CD4-positive, alpha-beta T cell treated with Interleukin-10 for 1 hour (primary cell): ENCODE results near the gene GABARAPL1.
A peak's percentile ranks its signal among the peaks of the same experiment; 100 is the strongest.
"Not testable (repeated sequence)": the region's sequence is repeated elsewhere in the genome, so short reads cannot be mapped to it uniquely, and the experiment has no call there.

ENCODE experiments used
- DNase-seq: peaks from one replicate; pipeline ENCODE4 v3.0.0-alpha.2; 2020

The GABARAPL1 gene

DNA sequence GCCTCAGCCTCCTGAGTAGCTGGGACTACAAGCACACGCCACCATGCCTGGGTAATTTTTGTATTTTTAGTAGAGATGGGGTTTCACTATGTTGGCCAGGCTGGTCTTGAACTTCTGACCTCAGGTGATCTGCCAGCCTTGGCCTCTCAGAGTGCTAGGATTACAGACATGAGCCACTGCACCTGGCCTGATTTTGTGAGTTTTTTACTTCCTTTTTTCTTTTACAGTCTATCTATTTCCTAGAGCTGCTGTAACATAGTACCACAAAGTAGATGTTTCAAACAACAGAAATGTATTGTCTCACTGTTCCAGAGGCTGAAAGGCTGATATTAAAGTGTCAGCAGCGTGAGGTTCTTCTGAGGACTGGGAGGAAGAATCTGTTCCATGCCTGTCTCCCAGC, 8.2 kb upstream of the GABARAPL1 start:
- DNase-seq = not testable (repeated sequence)

DNA sequence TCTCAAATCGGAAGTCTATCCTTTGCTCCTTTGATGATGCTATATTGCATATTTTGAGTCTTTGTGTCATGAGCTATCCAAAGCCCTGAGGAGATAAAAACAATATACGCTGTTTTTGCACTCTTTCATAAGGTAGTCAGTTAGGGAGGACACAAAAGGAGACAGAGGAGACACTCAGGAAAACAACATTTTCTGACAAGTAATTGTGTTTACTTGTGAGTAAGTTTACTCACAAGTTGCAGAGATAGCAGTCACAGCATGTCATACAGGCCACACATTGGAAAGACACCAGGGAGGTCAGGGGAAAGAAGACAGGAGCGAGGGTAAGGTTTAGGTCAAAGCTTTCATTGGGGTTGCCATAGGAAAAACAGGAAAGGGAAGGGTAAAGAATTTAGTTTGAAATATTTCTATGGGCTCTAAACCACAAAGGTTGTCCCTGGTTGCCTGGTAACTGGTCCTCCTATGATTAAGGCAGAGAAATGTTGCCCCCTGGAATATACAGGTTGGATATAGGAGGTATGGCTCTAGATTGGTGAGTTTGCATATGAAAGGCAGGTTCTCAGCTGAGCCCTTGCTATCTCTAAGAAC, 7.4 kb upstream of the GABARAPL1 start:
- no peak for DNase-seq

DNA sequence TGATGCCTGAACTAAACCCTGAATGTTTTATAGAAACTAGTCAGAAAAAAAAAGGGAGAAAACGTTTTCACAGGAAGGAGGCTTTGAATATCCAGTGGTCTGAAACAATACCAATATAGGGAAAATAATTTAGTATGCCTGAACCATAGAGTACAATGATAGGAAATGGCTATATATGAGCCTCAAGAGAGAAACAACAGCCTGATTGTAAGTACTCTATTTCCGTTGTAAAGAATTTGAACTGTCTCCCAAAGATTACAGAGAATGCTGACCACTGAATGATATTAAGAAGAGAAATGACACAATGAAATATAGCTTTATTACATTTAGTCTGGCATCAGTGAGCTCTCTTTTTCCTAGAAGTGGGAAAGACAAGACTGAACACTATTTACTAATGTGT, 5.5 kb upstream of the GABARAPL1 start:
- no peak for DNase-seq

DNA sequence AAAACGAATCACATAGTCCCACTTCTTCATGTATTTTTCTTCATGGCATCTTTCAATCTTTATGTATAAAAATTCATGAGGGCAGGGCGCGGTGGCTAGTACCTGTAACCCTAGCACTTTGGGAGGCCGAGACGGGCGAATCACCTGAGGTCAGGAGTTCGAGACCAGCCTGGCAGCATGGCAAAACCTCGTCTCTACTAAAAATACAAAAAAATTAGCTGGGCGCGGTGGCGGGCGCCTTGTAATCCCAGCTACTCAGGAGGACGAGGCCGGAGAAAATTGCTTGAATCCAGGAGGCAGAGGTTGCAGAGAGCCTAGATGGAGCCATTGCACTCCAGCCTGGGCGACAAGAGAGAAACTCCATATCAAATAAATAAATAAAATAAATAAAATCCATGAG, 2.5 kb upstream of the GABARAPL1 start:
- DNase-seq = no peak

DNA sequence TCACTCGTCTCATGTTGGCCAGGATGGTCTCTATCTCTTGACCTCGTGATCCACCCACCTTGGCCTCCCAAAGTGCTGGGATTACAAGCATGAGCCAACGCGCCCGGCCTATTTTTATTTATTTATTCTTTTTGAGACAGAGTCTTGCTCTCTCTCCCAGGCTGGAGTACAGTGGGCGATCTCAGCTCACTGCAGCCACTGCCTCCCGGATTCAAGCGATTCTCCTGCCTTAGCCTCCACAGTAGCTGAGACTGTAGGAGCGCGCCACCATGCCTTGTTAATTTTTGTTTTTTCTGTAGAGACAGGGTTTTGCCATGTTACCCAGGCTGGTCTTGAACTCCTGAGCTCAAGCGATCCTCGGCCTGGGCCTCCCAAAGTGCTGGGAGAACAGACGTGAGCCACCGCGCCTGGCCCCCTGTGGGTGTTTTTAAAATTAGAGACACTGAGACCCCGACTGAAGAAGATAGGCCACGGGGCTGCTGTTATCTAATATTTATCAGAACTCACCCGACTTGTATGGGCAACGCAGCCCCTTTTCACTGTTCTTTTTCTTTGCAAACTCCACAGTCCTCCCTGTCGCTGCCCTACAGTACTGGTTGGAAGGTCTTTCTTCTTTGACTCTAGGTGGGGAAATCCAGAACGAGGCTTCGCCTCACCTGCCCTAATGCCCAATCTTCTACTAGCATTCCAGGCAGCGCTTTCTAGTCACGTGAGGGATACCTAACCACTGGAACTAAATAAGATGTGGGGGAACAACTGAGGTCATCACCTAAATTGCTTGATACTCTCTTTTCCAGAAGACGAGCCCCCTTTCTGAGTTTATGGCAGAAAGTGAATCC, 1.4 kb upstream of the GABARAPL1 start:
- DNase-seq = no peak

DNA sequence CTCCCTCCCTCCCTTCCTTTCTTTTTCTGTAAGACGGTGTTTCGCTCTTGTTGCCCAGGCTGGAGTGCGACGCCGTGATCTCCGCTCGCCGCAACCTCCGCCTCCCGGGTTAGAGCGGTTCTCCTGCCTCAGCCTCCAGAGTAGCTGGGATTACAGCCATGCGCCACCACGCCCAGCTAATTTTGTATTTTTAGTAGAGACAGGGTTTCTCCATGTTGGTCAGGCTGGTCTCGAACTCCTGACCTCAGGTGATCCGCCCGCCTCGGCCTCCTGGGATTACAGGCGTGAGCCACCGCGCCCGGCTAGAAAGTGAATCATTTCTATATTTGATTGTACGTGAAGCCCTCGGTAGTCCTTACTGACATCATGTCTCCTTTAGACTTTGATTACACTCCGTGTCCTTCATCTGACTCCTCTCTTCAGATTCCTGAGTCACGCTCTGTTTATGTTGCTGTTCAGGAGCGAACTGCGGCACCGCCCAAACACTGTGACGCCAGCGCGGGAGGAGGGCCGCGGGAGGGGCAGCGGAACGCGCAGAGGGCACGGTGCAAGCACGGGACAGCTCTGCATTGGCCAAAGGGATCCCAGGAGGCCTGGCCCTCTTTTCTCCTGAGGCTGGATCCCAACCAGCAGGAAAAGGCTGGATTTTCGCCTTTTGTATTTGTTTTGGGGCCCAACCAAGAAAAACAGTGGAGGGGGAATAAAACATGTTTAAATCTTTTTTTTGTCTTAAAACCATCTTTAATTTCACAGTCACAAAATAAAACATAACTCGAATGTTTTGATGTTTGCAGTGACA, 538 bp upstream of the GABARAPL1 start:
- peak; percentile 89 for DNase-seq

DNA sequence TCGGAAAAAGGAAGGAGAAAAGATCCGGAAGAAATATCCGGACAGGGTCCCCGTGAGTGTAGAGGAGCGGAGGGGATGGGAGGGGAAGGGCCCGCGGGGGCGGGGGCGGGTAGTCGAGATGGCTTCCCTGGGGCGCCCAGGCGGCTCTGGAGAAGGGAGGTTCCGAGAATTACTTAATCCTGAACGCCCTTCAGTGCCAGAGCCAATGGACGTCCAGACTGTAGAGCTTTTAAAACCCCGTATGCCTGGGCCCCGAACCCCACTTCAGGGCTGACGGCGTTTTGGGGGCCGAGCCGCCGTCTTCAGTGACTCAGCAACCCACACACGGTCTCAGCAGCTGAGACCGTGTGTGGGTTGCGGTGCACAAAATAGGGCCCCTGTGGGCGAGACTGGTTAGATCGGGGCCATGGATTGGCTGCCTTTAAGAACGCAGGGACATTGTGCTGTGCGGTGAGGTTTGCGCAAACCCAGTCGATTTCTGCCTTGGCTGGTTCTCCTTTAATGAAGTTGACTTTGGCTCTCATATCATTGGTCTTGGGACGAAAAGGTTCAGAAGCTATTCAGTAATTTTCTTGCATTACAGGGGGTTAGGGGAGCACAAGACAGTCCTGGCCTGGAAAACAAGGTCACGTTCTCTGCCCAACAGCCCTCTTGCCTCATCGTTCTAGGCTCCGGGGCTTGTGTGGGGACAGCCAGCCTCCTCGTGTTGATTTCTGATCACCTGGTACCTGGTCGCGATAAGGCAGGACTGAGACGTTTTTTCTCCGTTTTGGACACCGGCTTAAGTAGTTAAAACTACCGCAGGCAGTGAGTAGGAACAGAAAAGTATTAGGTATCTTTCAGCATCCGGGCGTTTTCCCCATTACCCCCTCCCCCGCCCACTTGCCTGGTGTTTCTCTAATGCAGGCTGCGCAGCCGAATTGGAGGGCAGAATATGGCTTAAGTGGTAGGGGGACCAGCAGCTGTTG, 775 bp downstream of the GABARAPL1 start:
- peak; percentile 86 for DNase-seq

DNA sequence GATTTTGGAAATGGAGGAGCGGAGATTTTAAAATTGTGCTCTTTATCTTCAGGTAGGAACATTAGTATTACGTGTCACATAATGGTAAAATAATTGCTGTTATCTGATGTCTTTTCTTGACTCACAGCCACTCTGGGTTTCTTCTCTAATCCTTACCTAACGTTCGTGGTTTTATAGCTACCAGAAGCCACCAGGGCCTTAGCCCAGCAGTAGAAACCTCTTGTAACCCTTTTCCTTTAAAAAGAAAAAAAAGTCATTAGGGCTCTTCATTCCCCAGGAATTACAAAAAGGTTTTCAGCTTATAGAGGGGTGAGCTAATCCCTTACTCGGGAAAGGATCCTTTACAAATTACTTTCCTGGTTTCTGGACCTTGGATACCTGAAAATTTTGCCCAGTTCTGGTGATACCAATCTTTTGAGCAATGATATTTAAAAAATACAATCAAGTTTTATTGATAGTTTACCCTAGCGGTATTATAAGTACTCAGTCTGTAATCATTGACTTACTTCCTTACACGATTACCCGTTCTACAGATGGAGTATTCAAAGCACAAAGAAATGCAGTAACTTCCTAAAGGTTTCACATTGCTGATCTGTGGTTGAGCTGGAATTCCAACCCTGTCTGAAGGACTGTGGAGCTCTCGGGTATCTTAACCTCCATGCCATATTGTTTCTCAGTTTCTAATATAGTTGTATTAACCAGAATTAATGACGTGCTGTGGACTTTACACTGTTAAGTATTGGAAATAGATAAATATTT, 1.6 kb downstream of the GABARAPL1 start:
- no peak for DNase-seq

DNA sequence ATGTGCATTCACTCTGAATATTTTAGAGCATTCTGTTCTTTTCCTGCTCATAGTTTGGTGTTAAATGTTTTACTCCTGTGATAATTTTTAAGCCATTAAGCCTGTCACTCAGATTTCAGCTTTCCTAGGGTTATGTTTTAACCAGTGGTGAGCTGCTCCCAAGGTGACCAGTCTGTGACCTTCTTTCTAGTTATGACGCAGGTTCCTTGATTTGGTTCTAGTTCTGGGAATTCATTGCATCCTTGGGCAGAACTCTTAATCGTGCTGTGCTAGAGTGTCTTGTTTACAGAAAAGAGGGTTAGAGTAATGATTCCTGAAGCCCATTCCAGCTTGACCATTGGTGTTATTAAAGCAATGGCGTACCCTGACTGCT, 2.2 kb downstream of the GABARAPL1 start:
- DNase-seq = no peak

DNA sequence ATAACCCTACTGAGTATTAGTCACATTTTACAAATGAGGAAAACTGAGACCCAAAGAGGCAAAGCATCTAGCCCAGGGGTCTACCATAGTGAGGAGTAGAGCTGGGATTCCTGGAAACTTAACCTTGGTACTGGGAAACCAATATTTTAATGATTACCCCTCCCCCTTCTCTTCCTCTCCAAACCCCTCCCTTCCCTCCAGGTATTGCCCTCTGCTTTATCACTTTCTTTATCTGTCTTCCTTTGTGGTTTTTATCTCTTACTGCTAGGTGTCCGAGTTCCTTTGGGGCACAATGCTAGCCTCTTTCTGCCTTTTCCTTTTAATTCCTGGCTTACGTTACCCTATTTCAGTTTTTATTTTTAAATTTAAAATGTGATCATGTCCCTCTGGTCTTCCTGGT, 2.8 kb downstream of the GABARAPL1 start:
- peak; percentile 34 for DNase-seq

DNA sequence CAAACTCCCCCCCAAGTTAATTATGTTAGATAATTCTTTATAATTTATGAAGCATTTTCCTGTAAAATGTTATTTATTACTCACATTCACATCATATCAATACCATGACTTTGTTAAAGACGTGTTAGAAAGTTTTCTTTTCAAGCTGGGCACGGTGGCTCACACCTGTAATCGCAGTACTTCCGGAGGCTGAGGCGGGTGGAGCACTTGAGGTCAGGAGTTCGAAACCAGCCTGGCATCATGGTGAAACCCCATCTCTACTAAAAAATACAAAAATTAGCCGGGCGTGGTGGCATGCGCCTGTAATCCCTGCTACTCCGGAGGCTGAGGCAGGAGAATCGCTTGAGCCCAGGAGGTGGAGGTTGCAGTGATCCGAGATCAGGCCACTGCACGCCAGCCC, 3.3 kb downstream of the GABARAPL1 start:
- peak; percentile 51 for DNase-seq

DNA sequence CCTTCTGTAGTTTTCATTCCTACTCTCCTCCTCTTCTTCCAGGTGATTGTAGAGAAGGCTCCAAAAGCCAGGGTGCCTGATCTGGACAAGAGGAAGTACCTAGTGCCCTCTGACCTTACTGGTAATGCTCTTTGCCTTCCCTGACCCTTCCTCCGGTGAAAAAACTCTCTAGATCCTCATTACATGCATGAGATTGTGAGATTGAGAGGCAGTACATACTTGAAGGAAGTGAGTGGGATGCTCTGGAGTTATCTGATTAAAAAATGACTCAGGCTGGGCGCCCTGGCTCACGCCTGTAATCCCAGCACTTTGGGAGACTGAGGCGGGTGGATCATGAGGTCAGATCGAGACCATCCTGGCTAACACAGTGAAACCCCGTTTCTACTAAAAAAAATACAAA, 5.3 kb downstream of the GABARAPL1 start:
- no peak for DNase-seq

DNA sequence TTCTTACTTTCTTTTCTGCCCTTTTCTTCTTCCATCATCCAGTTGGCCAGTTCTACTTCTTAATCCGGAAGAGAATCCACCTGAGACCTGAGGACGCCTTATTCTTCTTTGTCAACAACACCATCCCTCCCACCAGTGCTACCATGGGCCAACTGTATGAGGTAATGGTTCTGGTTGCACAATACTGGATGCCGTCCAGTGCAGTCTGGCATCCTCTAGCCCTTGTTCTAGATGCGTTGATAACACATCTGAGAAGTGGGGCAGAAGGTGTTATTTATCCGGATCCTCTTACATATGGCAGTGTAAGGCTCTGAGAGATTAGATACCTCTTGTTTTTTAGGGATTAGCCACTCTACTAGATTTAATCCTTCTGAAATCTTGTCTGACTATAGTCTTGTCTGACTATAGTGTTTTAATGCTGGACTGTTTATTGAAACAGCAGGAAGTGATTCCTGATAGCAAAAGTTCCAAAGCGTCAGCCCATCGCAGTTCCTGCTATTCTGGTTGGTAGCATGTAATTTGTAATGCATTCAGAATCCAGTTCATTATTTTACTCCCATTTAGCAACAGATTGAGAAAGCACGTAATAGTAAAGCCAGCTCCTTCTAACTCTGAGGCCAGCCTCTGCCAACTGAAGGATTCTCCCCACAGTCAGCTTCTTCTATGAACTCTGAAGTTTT, 7.9 kb downstream of the GABARAPL1 start:
- DNase-seq = no peak

DNA sequence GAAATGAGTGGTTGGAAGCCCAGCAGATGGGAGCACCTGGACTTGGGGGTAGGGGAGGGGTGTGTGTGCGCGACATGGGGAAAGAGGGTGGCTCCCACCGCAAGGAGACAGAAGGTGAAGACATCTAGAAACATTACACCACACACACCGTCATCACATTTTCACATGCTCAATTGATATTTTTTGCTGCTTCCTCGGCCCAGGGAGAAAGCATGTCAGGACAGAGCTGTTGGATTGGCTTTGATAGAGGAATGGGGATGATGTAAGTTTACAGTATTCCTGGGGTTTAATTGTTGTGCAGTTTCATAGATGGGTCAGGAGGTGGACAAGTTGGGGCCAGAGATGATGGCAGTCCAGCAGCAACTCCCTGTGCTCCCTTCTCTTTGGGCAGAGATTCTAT, 9.2 kb downstream of the GABARAPL1 start:
- no peak for DNase-seq

DNA sequence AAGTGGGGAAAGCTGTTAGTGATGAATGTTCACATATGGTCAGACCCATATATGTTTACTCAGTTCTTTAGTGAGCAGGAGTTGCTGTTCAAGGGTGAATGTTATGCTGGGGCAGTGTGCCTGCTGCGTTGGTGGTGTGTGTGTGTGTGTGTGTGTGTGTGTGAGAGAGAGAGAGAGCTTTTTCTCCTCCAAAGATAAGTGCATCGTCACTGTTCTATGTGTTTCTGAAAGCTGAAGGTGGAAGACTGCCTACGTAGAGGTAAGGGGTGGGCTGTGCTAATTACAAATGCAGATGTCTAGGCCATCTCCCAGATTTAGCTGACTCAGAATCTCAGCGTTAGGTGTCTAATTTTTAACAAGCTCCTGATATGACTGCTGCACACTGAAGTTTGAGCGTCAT, 10.5 kb downstream of the GABARAPL1 start:
- no peak for DNase-seq

DNA sequence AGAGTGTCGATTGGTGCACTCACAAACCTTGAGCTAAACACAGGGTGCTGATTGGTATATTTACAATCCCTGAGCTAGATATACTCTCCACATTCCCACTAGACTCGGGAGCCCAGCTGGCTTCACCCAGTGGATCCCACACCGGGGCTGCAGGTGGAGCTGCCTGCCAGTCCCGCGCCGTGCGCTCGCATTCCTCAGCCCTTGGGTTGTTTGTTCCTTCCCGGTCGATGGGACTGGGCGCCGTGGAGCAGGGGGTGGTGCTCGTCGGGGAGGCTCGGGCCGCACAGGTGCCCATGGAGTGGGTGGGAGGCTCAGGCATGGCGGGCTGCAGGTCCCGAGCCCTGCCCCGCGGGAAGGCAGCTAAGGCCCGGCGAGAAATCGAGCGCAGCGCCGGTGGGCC, 12.7 kb downstream of the GABARAPL1 start:
- not testable (repeated sequence) for DNase-seq

DNA sequence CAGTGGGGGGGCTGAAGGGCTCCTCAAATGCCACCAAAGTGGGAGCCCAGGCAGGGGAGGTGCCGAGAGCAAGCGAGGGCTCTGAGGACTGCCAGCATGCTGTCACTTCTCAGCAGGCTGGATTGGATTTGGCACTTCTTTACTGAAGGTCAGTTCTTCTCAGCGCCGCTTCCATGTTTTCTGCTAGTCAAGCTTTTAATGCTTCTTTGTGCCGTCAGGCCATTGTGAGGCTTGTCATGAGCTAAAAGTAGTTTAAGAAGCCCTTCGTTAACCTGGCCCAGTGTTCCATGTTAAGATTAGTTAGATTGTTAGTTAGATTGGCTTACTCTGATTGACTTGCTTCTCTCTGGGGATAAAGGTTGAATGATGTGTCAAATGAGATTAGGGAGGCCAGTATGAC, 13.4 kb downstream of the GABARAPL1 start:
- DNase-seq = no peak

DNA sequence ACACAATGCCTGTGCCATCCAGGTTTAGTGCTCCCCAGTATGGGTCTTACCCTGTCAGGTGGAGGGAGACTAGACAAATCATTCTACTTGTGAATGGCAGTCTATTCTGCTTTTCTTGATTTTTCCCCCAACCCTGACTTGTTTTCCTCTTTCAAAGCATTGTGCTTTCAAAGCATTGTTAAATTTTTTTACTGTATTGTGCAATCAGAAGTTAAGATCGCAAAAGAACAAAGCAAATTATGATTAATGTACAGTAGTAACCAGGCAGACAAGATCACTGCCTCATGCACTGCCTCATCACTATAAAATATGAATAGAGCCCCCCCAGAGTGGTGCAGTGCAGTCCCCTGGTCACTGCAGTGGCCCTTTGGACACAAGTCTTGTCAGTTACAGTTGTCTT, 14.1 kb downstream of the GABARAPL1 start:
- no peak for DNase-seq

DNA sequence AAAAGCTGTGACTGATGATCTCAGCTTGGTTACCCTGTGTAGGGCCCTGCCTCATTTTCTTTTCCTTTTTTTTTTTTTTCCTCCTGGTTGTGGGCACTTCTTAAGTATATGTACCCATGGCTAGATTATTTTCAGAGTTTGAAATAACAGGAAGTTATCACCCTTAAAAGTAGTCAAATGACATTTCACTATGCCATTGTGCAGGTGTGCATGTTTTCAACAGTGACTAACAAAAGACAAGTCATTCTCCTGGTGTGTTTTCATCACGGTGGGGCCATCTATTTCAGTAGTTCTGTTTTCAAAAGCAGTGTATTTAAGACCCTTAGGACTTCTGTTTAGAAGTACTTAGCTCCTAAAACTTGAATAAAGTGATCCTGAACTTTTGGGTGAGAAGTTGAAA, 15.0 kb downstream of the GABARAPL1 start:
- no peak for DNase-seq

DNA sequence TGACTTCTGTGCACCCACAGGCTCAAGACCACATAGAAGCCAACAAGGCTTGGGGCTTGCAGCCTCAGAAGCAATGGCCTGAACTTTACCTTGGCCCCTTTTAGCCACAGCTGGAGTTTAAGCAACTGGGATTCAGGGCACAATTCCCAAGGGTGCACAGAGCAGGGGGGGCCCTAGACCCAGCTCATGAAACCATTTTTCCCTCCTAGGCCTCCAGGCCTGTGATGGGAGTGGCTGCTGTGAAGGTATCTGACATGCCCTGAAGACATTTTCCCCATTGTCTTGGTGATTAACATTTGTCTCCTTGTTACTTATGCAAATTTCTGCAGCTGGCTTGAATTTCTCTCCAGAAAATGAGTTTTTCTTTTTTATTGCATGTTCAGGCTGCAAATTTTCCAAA, 21.9 kb downstream of the GABARAPL1 start:
- DNase-seq = no peak
